H9 (cell line): ENCODE data around the gene THEMIS. TPM values are rescaled to one million over a fixed set of nuclear protein-coding genes. Genes with fewer than 3 reads are reported as not detected.

Source experiments
- DNase-seq: peaks from one replicate; pipeline ENCODE4 v3.0.0-alpha.2; 2017
- H2AFZ ChIP-seq: one replicate; pipeline ENCODE4 v1.6.1; 2013; ENCODE audit warnings: mild to moderate bottlenecking, low read length, control low read depth, moderate library complexity
- H2AK5ac ChIP-seq: 2 replicates; pipeline ENCODE4 v1.6.1; 2013; ENCODE audit warnings: low read length, control low read depth, mixed read lengths; ENCODE audit not compliant: insufficient read length
- H2BK120ac ChIP-seq: one replicate; pipeline ENCODE4 v1.6.1; 2013; ENCODE audit warnings: low read depth, mild to moderate bottlenecking, low read length, control low read depth, inconsistent platforms; ENCODE audit not compliant: poor library complexity, severe bottlenecking
- H2BK12ac ChIP-seq: 2 replicates; pipeline ENCODE4 v1.6.1; 2013; ENCODE audit warnings: low read length, control low read depth, mixed read lengths, low read depth; ENCODE audit not compliant: insufficient read length
- H2BK15ac ChIP-seq: 2 replicates; pipeline ENCODE4 v1.6.1; 2013; ENCODE audit warnings: low read depth, low read length, control low read depth
- H2BK20ac ChIP-seq: one replicate; pipeline ENCODE4 v1.6.1; 2013; ENCODE audit warnings: low read depth, mild to moderate bottlenecking, low read length, control low read depth, inconsistent platforms; ENCODE audit not compliant: poor library complexity, severe bottlenecking
- H2BK5ac ChIP-seq: 2 replicates; pipeline ENCODE4 v1.6.1; 2013; ENCODE audit warnings: low read length, control low read depth, mixed read lengths; ENCODE audit not compliant: insufficient read length
- H3K14ac ChIP-seq: 2 replicates; pipeline ENCODE4 v1.6.1; 2013; ENCODE audit warnings: low read length, control low read depth; ENCODE audit not compliant: insufficient read depth
- H3K18ac ChIP-seq: 2 replicates; pipeline ENCODE4 v1.6.1; 2013; ENCODE audit warnings: low read depth, mild to moderate bottlenecking, mixed read lengths, low read length, control low read depth; ENCODE audit not compliant: insufficient read length
- H3K23ac ChIP-seq: 2 replicates; pipeline ENCODE4 v1.6.1; 2013; ENCODE audit warnings: low read length, control low read depth, mixed read lengths, low read depth; ENCODE audit not compliant: insufficient read length
- H3K23me2 ChIP-seq: 2 replicates; pipeline ENCODE4 v1.6.1; 2013; ENCODE audit warnings: low read depth, mild to moderate bottlenecking, mixed read lengths, low read length, control low read depth; ENCODE audit not compliant: insufficient read length, poor library complexity, severe bottlenecking
- H3K27ac ChIP-seq: 2 replicates; pipeline ENCODE4 v1.5.1; 2013; ENCODE audit warnings: low read length, control low read depth, mixed read lengths, low read depth; ENCODE audit not compliant: insufficient read length
- H3K27me3 ChIP-seq: 2 replicates; pipeline ENCODE4 v1.6.1; 2013; ENCODE audit warnings: low read length, control low read depth, inconsistent platforms; ENCODE audit not compliant: insufficient read depth
- H3K4ac ChIP-seq: 2 replicates; pipeline ENCODE4 v1.6.1; 2013; ENCODE audit warnings: low read depth, mild to moderate bottlenecking, control low read depth, inconsistent platforms, low read length, moderate library complexity
- H3K4me1 ChIP-seq: 2 replicates; pipeline ENCODE4 v1.6.1; 2013; ENCODE audit warnings: low read length, control low read depth, inconsistent platforms; ENCODE audit not compliant: insufficient read depth
- H3K4me2 ChIP-seq: 2 replicates; pipeline ENCODE4 v1.6.1; 2013; ENCODE audit warnings: low read length, control low read depth, mixed read lengths; ENCODE audit not compliant: insufficient read length, insufficient read depth
- H3K56ac ChIP-seq: 2 replicates; pipeline ENCODE4 v1.6.1; 2013; ENCODE audit warnings: low read depth, mild to moderate bottlenecking, mixed read lengths, low read length, control low read depth; ENCODE audit not compliant: insufficient read length
- H3K79me1 ChIP-seq: 2 replicates; pipeline ENCODE4 v1.6.1; 2013; ENCODE audit warnings: low read depth, mild to moderate bottlenecking, moderate library complexity, low read length, control low read depth, inconsistent platforms; ENCODE audit not compliant: insufficient read depth, poor library complexity, severe bottlenecking
- H3K79me2 ChIP-seq: 2 replicates; pipeline ENCODE4 v1.6.1; 2013; ENCODE audit warnings: low read length, control low read depth, inconsistent platforms; ENCODE audit not compliant: insufficient read depth
- H3K9ac ChIP-seq: 2 replicates; pipeline ENCODE4 v1.6.1; 2013; ENCODE audit warnings: low read length, control low read depth, mixed read lengths; ENCODE audit not compliant: insufficient read length; ENCODE audit errors: extremely low read depth
- H3K9me3 ChIP-seq: one replicate; pipeline ENCODE4 v1.6.1; 2013; ENCODE audit warnings: low read depth, low read length, inconsistent platforms; ENCODE audit not compliant: control insufficient read depth
- H3T11ph ChIP-seq: one replicate; pipeline ENCODE4 v1.6.1; 2013; ENCODE audit warnings: mild to moderate bottlenecking, low read length, control low read depth, inconsistent platforms
- H4K20me1 ChIP-seq: one replicate; pipeline ENCODE4 v1.6.1; 2013; ENCODE audit not compliant: control insufficient read depth, insufficient read length, insufficient read depth
- H4K5ac ChIP-seq: 2 replicates; pipeline ENCODE4 v1.6.1; 2013; ENCODE audit warnings: low read depth, mild to moderate bottlenecking, mixed read lengths, low read length, control low read depth; ENCODE audit not compliant: insufficient read length
- H4K8ac ChIP-seq: replicated peaks from 2 replicates; pipeline ENCODE4 v1.6.1; 2013; ENCODE audit warnings: low read length, control low read depth, mixed read lengths, low read depth; ENCODE audit not compliant: insufficient read length
- H4K91ac ChIP-seq: 2 replicates; pipeline ENCODE4 v1.6.1; 2013; ENCODE audit warnings: low read depth, mild to moderate bottlenecking, moderate library complexity, mixed read lengths, low read length, control low read depth; ENCODE audit not compliant: insufficient read length
- H3K27ac Mint-ChIP-seq, 3 experiments: 2 replicates in 2 of 3; 3 replicates in 1 of 3; pipeline ENCODE4 v1.8.0; 2020 to 2021; ENCODE audit warnings: mixed read lengths in 3 of 3, mild to moderate bottlenecking in 1 of 3, moderate library complexity in 1 of 3
- H3K27me3 Mint-ChIP-seq: 2 replicates; pipeline ENCODE4 v1.8.0; 2021; ENCODE audit warnings: low read depth, mild to moderate bottlenecking, moderate library complexity, mixed read lengths
- H3K36me3 Mint-ChIP-seq, 3 experiments: 2 replicates in 2 of 3; 3 replicates in 1 of 3; pipeline ENCODE4 v1.8.0; 2020 to 2021; ENCODE audit warnings: low read depth in 3 of 3, mixed read lengths in 3 of 3; ENCODE audit not compliant: insufficient read depth in 1 of 3
- H3K4me1 Mint-ChIP-seq, 2 experiments: 2 replicates each; pipeline ENCODE4 v1.8.0; 2020; ENCODE audit warnings: mixed read lengths in 2 of 2
- H3K4me3 Mint-ChIP-seq, 2 experiments: 2 replicates in 1 of 2; 3 replicates in 1 of 2; pipeline ENCODE4 v1.8.0; 2020 to 2021; ENCODE audit warnings: mild to moderate bottlenecking in 2 of 2, mixed read lengths in 2 of 2, moderate library complexity in 1 of 2
- H3K9me3 Mint-ChIP-seq, 2 experiments: 2 replicates in 1 of 2; 3 replicates in 1 of 2; pipeline ENCODE4 v1.8.0; 2020; ENCODE audit warnings: mild to moderate bottlenecking in 2 of 2, mixed read lengths in 2 of 2, moderate library complexity in 1 of 2
- WGBS: extraction: QIAGEN DNeasy Blood & Tissue Kit; methylation state at CpG from one replicate; pipeline ENCODE4 v1.1.7; 2013; ENCODE audit warnings: missing lambda C conversion rate, low lambda C conversion rate, mixed read lengths; ENCODE audit not compliant: insufficient read length; ENCODE audit errors: extremely low coverage; 5-methylcytosine and 5-hydroxymethylcytosine counted together
- total RNA-seq: library from RNA; stranded (reverse); gene quantifications from 2 replicates; pipeline ENCODE4 v1.2.1, GENCODE V29; 2021
- TF ChIP-seq, protein P1 (sequence below): fragments of 200-600 bp; sonication (generic); conservative IDR thresholded peaks from 3 replicates; pipeline ENCODE4 v1.8.0; 2021; ENCODE audit warnings: antibody characterized with exemption, mild to moderate bottlenecking

THEMIS gene
- total RNA-seq, 1 experiment from 2014 or later = not detected

DNA sequence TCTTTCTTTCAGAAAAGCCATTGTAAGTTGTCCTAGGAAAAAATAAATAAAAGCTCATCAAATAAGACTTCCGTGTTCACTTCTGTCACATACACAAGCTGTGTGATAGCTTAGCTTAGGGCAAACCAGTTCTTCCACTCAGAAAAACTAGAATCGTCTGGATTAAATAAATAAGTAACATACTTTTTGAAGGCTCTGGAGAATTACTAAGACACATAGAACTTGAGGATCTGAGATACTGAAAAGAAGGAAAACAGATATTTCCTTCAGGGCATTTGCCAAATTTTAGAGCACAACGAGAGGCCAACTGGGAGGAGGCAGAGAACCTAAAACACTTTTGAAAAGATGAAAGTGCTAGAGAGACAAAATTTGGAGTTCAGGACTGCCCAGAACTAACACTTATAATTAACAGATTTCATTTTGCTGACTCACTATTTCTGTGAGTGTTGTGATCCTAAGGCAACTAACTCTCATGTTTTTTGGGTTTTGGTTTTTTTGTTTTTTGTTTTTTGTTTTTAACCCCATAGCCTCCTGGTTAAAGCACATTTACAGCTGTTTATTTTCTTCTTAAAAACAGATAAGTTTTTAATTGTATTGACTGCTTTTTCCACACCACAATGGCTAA, 38.7 kb upstream of the THEMIS start:
- Histone ChIP-seq H4K5ac (no peak overlapping the region), H3K79me2 (no peaks in the 10 kb centered on the region), H3K79me1 (no peaks in the 10 kb centered on the region), H3K27me3 (no peaks in the 10 kb centered on the region), H3K9me3 (no peaks in the 10 kb centered on the region), H4K20me1 (no peaks in the 10 kb centered on the region), H3K4me1 (no peaks in the 10 kb centered on the region), H4K8ac (no peak overlapping the region), H2BK20ac (no peak overlapping the region), H3K27ac (no peak overlapping the region), H3K14ac (no peak overlapping the region), H2BK12ac (no peak overlapping the region), H3K23ac (no peak overlapping the region), H3K4me2 (no peak overlapping the region), H2BK5ac (no peak overlapping the region), H4K91ac (no peak overlapping the region), H3K9ac (no peak overlapping the region), H2AFZ (no peak overlapping the region), H3T11ph (no peak overlapping the region), H3K4ac (no peak overlapping the region), H3K56ac (no peak overlapping the region), H3K18ac (no peak overlapping the region), H3K23me2 (no peaks in the 10 kb centered on the region), H2BK120ac (no peak overlapping the region), H2AK5ac (no peak overlapping the region), H2BK15ac (no peak overlapping the region)
- Mint-ChIP-seq H3K27ac (peak overlapping the region in 2 of 3 experiments; percentile 48 to 81; a peak in 2 of 7 replicates), H3K4me1 (0 out of 4 replicates have a peak, but pooled peaks cover 0 to 2% of the 10 kb centered on the region in 2 experiments), H3K4me3 (no peak overlapping the region), H3K36me3 (no peaks in the 10 kb centered on the region), H3K27me3 (no peaks in the 10 kb centered on the region), H3K9me3 (no peaks in the 10 kb centered on the region)
- TF ChIP-seq, protein P1, sequence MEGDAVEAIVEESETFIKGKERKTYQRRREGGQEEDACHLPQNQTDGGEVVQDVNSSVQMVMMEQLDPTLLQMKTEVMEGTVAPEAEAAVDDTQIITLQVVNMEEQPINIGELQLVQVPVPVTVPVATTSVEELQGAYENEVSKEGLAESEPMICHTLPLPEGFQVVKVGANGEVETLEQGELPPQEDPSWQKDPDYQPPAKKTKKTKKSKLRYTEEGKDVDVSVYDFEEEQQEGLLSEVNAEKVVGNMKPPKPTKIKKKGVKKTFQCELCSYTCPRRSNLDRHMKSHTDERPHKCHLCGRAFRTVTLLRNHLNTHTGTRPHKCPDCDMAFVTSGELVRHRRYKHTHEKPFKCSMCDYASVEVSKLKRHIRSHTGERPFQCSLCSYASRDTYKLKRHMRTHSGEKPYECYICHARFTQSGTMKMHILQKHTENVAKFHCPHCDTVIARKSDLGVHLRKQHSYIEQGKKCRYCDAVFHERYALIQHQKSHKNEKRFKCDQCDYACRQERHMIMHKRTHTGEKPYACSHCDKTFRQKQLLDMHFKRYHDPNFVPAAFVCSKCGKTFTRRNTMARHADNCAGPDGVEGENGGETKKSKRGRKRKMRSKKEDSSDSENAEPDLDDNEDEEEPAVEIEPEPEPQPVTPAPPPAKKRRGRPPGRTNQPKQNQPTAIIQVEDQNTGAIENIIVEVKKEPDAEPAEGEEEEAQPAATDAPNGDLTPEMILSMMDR = no peak
- DNase-seq = no peak
- no CpG with 5 or more reads among the region's 3 CpGs for WGBS
